Measurements from ENCODE around the gene NELFA.

Gene NELFA

DNA sequence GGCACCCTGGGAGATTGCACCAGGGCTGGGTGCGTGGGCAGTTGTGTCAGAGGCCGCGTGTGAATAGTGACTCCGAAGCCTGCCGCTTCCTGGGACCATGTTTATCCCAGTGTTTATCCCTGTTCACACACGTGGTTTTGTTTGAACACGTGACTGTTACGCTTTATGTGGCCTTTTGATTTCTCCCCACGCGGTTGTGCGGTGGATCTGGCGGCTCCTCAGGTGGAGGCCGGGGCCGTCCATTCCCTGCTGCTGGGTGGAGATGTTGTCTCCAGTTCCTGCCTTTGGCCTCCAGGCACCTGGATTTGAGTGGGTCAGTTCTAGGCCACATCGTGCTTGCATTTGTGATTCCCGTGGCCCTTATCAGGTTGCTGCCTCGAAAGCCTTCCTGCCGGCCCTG, 35.1 kb downstream of the NELFA start:
- H3K4me3 ChIP-seq (ENCODE audit: low read depth, low read length) = no peak overlapping the region
- in situ Hi-C loops (cut with HindIII; ENCODE audit: low sequenced_read_pairs) = no loop called here
- TF ChIP-seq, protein P1, sequence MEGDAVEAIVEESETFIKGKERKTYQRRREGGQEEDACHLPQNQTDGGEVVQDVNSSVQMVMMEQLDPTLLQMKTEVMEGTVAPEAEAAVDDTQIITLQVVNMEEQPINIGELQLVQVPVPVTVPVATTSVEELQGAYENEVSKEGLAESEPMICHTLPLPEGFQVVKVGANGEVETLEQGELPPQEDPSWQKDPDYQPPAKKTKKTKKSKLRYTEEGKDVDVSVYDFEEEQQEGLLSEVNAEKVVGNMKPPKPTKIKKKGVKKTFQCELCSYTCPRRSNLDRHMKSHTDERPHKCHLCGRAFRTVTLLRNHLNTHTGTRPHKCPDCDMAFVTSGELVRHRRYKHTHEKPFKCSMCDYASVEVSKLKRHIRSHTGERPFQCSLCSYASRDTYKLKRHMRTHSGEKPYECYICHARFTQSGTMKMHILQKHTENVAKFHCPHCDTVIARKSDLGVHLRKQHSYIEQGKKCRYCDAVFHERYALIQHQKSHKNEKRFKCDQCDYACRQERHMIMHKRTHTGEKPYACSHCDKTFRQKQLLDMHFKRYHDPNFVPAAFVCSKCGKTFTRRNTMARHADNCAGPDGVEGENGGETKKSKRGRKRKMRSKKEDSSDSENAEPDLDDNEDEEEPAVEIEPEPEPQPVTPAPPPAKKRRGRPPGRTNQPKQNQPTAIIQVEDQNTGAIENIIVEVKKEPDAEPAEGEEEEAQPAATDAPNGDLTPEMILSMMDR (IDR thresholded peaks at IDR 0.05; ENCODE audit: low read depth, low read length) = no peak
- DNase-seq (ENCODE audit: low read depth, low spot score) = no peak

DNA sequence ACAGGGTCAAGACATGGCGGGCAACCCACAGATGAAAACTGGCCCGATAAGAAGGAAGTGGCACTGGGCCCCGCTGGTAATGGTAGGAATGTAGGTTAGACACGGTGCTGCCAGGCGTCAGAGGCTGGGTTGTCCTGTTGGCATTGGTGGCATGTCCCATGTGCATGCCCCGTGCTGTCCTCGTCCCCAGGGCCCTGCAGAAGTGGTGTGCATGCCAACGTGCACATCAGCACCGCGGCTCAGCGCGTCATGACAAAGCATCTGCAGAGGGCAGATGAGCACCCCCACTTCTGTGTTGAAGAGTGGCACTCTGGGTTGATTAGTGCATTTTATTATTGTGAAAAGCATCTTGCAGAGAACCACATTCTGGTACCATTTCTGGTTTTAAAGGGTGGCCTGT, 35.6 kb downstream of the NELFA start:
- no peak for DNase-seq (ENCODE audit: low read depth, low spot score)
- H3K4me3 ChIP-seq (ENCODE audit: low read depth, low read length) = no peak overlapping the region
- TF ChIP-seq, protein P1 (IDR thresholded peaks at IDR 0.05; ENCODE audit: low read depth, low read length) = no peak
- in situ Hi-C loops (cut with HindIII; ENCODE audit: low sequenced_read_pairs) = no loop called here

DNA sequence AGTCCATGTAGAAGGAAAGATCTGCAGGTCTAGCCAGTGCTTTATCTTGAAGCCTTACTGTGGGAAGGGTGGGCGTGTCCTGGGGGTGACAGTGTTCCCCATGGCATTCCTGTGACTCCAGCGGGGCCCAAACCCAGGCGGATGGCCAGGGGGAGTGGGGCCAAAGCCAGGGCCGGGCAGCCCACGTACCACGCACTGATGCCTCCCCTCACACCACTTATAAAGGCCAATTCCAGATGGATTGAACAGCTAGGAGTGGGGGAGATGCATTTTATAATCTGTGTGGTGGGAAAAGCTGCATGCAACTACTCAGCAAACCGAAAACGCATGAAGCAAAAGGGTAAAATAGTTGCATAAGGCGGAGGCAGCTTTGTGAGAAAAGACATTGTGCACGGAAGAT, 36.4 kb downstream of the NELFA start:
- TF ChIP-seq, protein P1 (IDR thresholded peaks at IDR 0.05; ENCODE audit: low read depth, low read length) = no peak
- in situ Hi-C loops (cut with HindIII; ENCODE audit: low sequenced_read_pairs) = no loop called here
- DNase-seq (ENCODE audit: low read depth, low spot score) = no peak

DNA sequence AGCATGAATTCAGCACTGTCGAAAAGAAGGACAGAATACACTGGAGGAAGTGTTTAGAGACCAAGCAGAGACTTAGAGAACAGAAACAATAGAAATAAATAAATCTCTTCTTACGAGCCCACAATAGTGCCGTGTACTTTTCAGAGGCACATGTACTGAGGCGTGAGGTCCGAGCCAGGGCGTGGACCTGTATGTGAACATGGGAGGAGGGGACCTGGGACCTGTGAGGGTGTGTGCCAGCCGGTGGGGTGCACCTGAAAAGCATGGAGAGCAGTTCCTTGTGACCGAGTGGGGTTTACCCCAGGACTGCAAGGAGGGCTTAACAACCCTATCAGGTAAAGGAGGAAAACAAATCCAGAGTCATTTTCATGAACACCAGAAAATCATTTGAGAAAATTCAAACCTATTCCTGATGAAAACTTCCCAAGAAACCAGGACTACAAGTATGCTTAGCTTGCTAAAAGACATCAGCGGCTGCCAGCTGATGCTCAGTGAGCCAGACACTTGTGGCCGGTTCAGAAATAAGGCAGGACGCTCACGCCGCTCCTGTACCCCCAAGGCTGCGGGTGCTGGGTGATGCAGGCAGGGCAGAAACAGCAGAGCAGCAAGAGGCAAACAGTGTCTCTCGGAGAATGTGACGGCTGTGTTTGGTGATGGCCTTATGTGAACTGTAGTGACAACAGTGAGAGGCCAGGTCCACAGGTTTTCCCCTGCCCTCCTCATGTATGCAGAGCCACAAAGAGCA, 37.1 kb downstream of the NELFA start:
- in situ Hi-C loops (cut with HindIII; ENCODE audit: low sequenced_read_pairs) = no loop called here
- no peak overlapping the region for H3K4me3 ChIP-seq (ENCODE audit: low read depth, low read length)
- no peak for DNase-seq (ENCODE audit: low read depth, low spot score)
- TF ChIP-seq, protein P1 (IDR thresholded peaks at IDR 0.05; ENCODE audit: low read depth, low read length) = no peak

More for the DNA sequence above, 36.4 kb downstream of the NELFA start:
- no peak overlapping the region for H3K4me3 ChIP-seq (ENCODE audit: low read depth, low read length)

DNA sequence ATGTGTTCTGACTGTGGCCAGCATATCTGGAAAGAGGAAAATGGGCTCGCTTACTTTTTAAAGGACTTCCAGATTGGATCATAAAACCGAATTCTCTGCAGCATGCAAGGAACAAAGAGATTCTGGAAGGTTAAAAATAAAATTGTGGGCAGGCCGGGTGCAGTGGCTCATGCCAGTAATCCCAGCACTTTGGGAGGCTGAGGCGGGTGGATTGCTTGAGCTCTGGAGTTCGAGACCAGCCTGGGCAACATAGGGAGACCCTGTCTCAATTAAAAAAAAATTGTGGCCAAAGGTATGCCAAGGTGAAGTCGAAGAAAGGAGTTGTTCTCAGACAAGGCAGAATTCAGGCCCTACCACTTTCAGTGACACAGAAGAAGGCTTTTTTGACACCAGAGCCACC, 37.8 kb downstream of the NELFA start:
- H3K4me3 ChIP-seq (ENCODE audit: low read depth, low read length) = no peak overlapping the region
- no peak for DNase-seq (ENCODE audit: low read depth, low spot score)
- TF ChIP-seq, protein P1 (IDR thresholded peaks at IDR 0.05; ENCODE audit: low read depth, low read length) = no peak
- in situ Hi-C loops (cut with HindIII; ENCODE audit: low sequenced_read_pairs) = no loop called here

DNA sequence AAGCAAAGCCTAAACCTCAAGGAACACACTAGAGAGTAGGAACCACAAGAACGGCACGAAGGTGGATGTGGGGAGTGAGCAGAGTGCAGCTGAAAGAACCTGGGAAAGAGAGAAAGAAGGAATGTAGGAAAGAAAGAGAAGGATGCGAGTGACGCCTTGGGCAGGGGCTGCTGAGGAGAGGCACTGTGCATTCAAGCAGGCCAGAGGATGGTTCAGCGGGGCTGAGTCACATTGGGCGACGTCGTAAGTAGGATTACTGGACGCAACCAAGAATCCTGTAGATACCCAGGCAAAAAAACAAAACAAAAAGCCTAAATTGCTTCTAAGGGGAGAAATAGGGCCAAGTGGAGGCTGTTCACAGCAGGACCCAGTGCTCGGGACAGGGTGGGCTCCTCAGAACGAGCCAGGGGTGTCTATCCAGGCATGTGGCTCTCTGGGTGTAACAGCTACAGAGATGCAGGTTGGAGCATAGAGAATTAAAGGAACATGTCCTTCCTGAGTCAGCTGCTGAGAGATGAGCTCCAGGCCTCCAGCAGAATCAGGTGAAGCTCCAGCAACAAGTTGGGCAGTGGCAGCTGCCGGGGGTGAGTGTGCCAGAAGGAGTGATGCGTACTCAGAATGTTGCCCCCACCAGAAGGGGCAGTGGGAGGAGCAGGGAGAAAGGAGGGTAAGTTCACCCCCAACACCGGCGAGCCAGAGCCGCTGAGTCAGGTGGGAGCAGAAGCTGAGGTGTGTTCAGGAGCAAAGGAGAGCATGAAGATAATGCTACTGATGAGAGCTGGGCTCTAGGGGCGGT, 38.6 kb downstream of the NELFA start:
- no peak for DNase-seq (ENCODE audit: low read depth, low spot score)
- H3K4me3 ChIP-seq (ENCODE audit: low read depth, low read length) = no peak overlapping the region
- TF ChIP-seq, protein P1 (IDR thresholded peaks at IDR 0.05; ENCODE audit: low read depth, low read length) = no peak
- in situ Hi-C loops (cut with HindIII; ENCODE audit: low sequenced_read_pairs) = no loop called here
